Lung (tissue), 12 donors: ENCODE measurements around the gene PLXNA2. TPM values are rescaled to one million over a fixed set of nuclear protein-coding genes. Genes with fewer than 3 reads are reported as not detected.

Experiments
- ATAC-seq: fragments of 200-7000 bp; cut with Tn5 transposase; one replicate; pipeline ENCODE4 v1.9.1; 2020; ENCODE audit warnings: moderate number of reproducible peaks; ENCODE audit not compliant: insufficient read depth, low FRiP score
- DNase-seq, 3 donors: peaks; one replicate each; pipeline ENCODE4 v3.0.0-alpha.2; 2013 to 2017
- H3K27ac ChIP-seq, 2 donors: one replicate each; pipeline ENCODE4 v1.5.1; 2013; ENCODE audit warnings: mild to moderate bottlenecking in 2 of 2, moderate library complexity in 2 of 2, control low read depth in 1 of 2, inconsistent platforms in 1 of 2, low read depth in 1 of 2, low read length in 1 of 2
- H3K27me3 ChIP-seq, 3 donors: one replicate each; pipeline ENCODE4 v1.5.1; 2013; ENCODE audit warnings: low read length in 2 of 3; ENCODE audit not compliant: control insufficient read depth in 3 of 3, insufficient read depth in 3 of 3
- H3K36me3 ChIP-seq, 4 donors: one replicate each; pipeline ENCODE4 v1.5.1; 2013; ENCODE audit warnings: low read length in 4 of 4, mild to moderate bottlenecking in 1 of 4, moderate library complexity in 1 of 4; ENCODE audit not compliant: control insufficient read depth in 4 of 4, insufficient read depth in 4 of 4
- H3K4me1 ChIP-seq, 5 donors: one replicate each; pipeline ENCODE4 v1.5.1; 2013; ENCODE audit warnings: low read length in 5 of 5, mild to moderate bottlenecking in 2 of 5, moderate library complexity in 1 of 5; ENCODE audit not compliant: control insufficient read depth in 5 of 5, insufficient read depth in 5 of 5
- H3K4me3 ChIP-seq: one replicate; pipeline ENCODE4 v1.5.1; 2013; ENCODE audit warnings: mild to moderate bottlenecking, control low read depth, moderate library complexity
- H3K9ac ChIP-seq, 2 donors: one replicate each; pipeline ENCODE4 v1.5.1; 2013; ENCODE audit warnings: low read length in 2 of 2, control low read depth in 1 of 2; ENCODE audit not compliant: insufficient read depth in 1 of 2
- H3K9me3 ChIP-seq, 4 donors: one replicate each; pipeline ENCODE4 v1.5.1; 2013; ENCODE audit warnings: low read length in 3 of 4, mild to moderate bottlenecking in 1 of 4, moderate library complexity in 1 of 4; ENCODE audit not compliant: control insufficient read depth in 4 of 4, insufficient read depth in 3 of 4
- WGBS, 2 donors: extraction: QIAGEN DNeasy Blood & Tissue Kit; methylation state at CpG; one replicate each; pipeline ENCODE4 v1.1.7; 2013; 5-methylcytosine and 5-hydroxymethylcytosine counted together
- polyA plus RNA-seq, 2 donors: library from polyadenylated mRNA; stranded (reverse); fragments of 200-250 nt; gene quantifications; one replicate each; pipeline ENCODE4 v1.2.1, GENCODE V29; 2013
- total RNA-seq, 2 donors: library from RNA; depleted of rRNA in 1 of 2; stranded (reverse); fragments of >200 nt in 1 of 2; gene quantifications; one replicate each; pipeline ENCODE4 v1.2.1, GENCODE V29; 2014 to 2021
- TF ChIP-seq, protein P1 (sequence below): IDR thresholded peaks from 2 replicates; pipeline ENCODE4 v1.5.1; 2012; ENCODE audit warnings: mild to moderate bottlenecking; ENCODE audit errors: control extremely low read depth, extremely low read depth
- donor health status: control.
- donor health status: control.
- donor health status: Bipolar disorder and iron deficiency.
- donor health status: healthy.
- donor health status: DM: yes; HTN: yes; CAD: no.

Gene PLXNA2
- total and polyA plus RNA-seq, 4 donors = 13.2 to 118 (median 32.6) TPM

DNA sequence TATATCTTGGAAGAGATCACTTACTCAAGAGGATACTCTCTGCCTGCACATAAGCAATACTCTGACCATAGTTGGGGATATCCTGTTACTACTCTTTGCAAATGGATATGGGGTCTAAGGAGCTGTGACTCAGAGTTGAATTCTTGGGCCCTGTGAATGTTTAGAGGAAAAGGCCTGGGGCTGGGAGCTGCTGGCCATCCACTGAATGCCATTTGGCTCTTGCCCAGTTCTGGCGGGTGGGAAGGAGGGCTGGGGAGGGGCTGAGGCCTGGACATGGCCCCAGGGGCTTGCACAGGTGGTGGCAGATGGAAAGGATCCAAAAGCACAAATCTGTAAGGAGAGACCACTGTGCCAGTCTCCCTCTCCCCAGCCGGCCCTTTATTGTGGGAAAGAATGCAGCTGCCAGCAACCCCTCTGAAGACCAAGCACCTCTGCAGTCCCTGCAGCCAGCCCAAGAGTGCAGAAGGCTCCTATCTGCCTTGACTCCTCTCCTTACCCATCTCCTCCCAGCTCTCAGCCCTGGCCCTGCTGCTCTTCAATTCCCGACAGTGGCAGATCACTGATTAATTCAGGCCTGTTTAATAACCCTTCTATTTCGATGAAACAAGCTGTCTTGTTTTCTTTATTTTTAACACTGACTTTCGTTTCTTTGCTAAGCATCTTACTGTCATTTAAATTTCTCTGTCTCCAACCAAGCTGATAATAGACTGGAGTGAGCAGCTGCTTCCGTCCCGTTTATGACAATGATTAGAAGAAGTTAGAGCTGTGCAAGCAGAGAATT is 12.1 kb downstream of the PLXNA2 start:
- H3K27me3 ChIP-seq = no peaks in the 10 kb centered on the region
- peaks cover 15 to 81% (median 55%) of the 10 kb centered on the region in 5 donors for H3K4me1 ChIP-seq
- H3K36me3 ChIP-seq = peaks cover 0 to 10% (median 2%) of the 10 kb centered on the region in 4 donors
- H3K27ac ChIP-seq = peak overlapping the region in 1 of 2 donors; percentile 63
- ATAC-seq = no peak
- H3K4me3 ChIP-seq = no peak overlapping the region
- H3K9me3 ChIP-seq = no peaks in the 10 kb centered on the region
- 49 to 72% methylated on average over 7 of the region's 7 CpGs for WGBS, 2 donors
- DNase-seq = peak; percentile 51 to 63 (median 63)
- peak overlapping the region in 1 of 2 donors; percentile 38 for H3K9ac ChIP-seq
- TF ChIP-seq, protein P1, sequence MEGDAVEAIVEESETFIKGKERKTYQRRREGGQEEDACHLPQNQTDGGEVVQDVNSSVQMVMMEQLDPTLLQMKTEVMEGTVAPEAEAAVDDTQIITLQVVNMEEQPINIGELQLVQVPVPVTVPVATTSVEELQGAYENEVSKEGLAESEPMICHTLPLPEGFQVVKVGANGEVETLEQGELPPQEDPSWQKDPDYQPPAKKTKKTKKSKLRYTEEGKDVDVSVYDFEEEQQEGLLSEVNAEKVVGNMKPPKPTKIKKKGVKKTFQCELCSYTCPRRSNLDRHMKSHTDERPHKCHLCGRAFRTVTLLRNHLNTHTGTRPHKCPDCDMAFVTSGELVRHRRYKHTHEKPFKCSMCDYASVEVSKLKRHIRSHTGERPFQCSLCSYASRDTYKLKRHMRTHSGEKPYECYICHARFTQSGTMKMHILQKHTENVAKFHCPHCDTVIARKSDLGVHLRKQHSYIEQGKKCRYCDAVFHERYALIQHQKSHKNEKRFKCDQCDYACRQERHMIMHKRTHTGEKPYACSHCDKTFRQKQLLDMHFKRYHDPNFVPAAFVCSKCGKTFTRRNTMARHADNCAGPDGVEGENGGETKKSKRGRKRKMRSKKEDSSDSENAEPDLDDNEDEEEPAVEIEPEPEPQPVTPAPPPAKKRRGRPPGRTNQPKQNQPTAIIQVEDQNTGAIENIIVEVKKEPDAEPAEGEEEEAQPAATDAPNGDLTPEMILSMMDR = no peak

DNA sequence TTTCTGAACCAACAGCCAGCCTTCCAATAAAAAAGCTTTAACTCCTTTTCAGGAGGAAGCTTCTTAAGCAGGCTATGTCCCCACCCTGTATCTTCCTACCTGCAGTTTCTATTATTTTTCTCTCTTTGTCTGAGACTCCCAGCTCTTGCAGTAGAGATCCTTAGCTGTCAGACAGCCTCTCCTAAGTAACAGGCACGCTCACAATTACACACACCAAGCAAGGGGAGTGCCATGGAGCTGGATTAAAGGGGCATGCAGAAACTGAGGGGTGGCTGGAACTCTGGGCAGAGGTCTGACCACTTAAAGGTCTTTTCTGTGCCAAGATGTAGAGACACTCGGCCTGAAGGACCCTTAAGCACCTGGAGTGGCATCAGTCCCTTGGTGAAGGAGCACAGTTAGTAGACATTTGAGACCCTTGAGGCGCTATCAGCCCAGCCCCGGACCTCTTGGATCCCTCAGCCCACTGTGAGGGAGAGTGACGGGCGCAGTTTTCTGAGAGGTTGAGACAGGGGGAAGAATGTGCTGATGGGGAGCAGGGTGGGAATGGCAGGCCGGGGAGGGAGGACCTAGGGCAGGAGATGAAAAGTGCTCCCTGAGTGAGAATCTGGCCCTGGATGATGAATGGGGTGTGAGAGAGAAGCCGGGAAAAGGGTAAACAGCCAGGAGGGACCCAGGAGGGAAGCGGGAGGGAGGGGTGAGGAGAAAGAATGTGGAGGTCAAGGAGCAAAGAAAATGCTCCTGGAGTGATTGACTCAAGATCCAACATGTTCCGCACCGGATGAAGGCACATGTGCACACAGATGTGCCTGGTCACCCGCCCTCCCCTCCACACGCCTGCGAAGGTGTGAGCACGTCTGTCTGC is 13.3 kb downstream of the PLXNA2 start:
- H3K9me3 ChIP-seq = no peaks in the 10 kb centered on the region
- TF ChIP-seq, protein P1 = no peak
- 57 to 79% methylated on average over 15 of the region's 15 CpGs for WGBS, 2 donors
- H3K9ac ChIP-seq = no peak overlapping the region
- peaks cover 0 to 10% (median 2%) of the 10 kb centered on the region in 4 donors for H3K36me3 ChIP-seq
- peaks cover 15 to 85% (median 54%) of the 10 kb centered on the region in 5 donors for H3K4me1 ChIP-seq
- peak; percentile 67 to 80 (median 71) for DNase-seq
- peak overlapping the region in 1 of 2 donors; percentile 63 for H3K27ac ChIP-seq
- no peak overlapping the region for H3K4me3 ChIP-seq
- no peaks in the 10 kb centered on the region for H3K27me3 ChIP-seq
- peak; percentile 21 for ATAC-seq

DNA sequence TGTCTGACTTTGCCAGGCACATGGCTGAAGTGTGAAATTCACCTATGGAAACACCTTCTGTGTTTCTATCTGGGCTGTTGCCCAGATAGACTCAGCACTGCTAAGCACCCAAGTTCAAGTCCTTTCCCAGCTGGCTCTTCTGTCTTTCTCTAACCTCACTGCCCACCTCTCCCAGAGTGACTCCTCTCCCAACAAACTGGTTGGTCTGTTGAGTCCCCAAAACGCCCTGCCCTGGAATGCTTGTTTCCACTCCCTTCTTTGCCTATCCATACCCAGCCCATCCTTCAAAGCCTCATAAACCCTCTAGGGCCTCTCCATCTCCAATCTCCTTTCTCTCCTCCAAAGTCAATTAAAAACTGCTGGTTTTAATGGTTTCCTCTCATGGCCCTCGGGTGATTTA is 15.6 kb downstream of the PLXNA2 start:
- no peak overlapping the region for H3K9ac ChIP-seq
- no peaks in the 10 kb centered on the region for H3K27me3 ChIP-seq
- H3K4me1 ChIP-seq = peaks cover 15 to 66% (median 40%) of the 10 kb centered on the region in 5 donors
- peak overlapping the region in 1 of 2 donors; percentile 52 for H3K27ac ChIP-seq
- ATAC-seq (no peak), DNase-seq (no peak)
- TF ChIP-seq, protein P1 = no peak
- WGBS, 2 donors = 67 to 79% methylated on average over 2 of the region's 2 CpGs
- H3K36me3 ChIP-seq = peaks cover 0 to 10% (median 2%) of the 10 kb centered on the region in 4 donors
- no peak overlapping the region for H3K4me3 ChIP-seq
- H3K9me3 ChIP-seq = no peaks in the 10 kb centered on the region
